GM11168 (cell line): ENCODE measurements around the gene HACL1.

Source experiments
- in situ Hi-C: fragments of 300-500 bp; cut with MboI; formaldehyde crosslinking; loops from one replicate; pipeline ENCODE4 v1.12.0; 2022; ENCODE audit warnings: low sequenced_read_pairs; ENCODE audit not compliant: unreplicated experiment

HACL1 gene

GRCh38 chr3:15601399-15602145, at the start of gene HACL1, which contains the start of gene BTD:
Gene HACL1 (minus strand): TSS chr3:15601569. CDS start chr3:15601463, 106 bp downstream.
Gene BTD (plus strand): TSS chr3:15601745. CDS start chr3:15635440, 33,695 bp downstream.
- in situ Hi-C loops = no loop called here

- in situ Hi-C loops = no loop called here
These were observed 48.5 kb upstream of the HACL1 start for GRCh38 chr3:15649858-15650257.

- in situ Hi-C loops = no loop called here
These were observed 48.0 kb upstream of the HACL1 start for GRCh38 chr3:15649341-15649740.

- in situ Hi-C loops = no loop called here
These were observed 46.3 kb upstream of the HACL1 start for GRCh38 chr3:15647611-15648167.

GRCh38 chr3:15646851-15647511, 45.6 kb upstream of the HACL1 start:
- in situ Hi-C loops = no loop called here

GRCh38 chr3:15645740-15646501, 44.6 kb upstream of the HACL1 start:
- in situ Hi-C loops = no loop called here

- in situ Hi-C loops = no loop called here
These were observed 43.9 kb upstream of the HACL1 start for GRCh38 chr3:15645246-15645645.

- in situ Hi-C loops = loop anchor here (10.0 kb wide), 1 partner anchor 166 kb away; no protein-coding TSS in a partner anchor
These were observed 37.5 kb upstream of the HACL1 start for GRCh38 chr3:15638891-15639262.

- in situ Hi-C loops = loop anchor here (10.0 kb wide), 1 partner anchor 166 kb away; no protein-coding TSS in a partner anchor
These were observed 37.0 kb upstream of the HACL1 start for GRCh38 chr3:15638193-15638890.

- in situ Hi-C loops = loop anchor here (10.0 kb wide), 1 partner anchor 167 kb away; no protein-coding TSS in a partner anchor
These were observed 36.0 kb upstream of the HACL1 start for GRCh38 chr3:15637131-15637951.

- in situ Hi-C loops = loop anchor here (10.0 kb wide), 1 partner anchor 169 kb away; no protein-coding TSS in a partner anchor
These were observed 34.8 kb upstream of the HACL1 start for GRCh38 chr3:15636028-15636709.

- in situ Hi-C loops = loop anchor here (10.0 kb wide), 1 partner anchor 170 kb away; no protein-coding TSS in a partner anchor
These were observed 33.8 kb upstream of the HACL1 start for GRCh38 chr3:15635121-15635661.

- in situ Hi-C loops = loop anchor here (10.0 kb wide), 1 partner anchor 170 kb away; no protein-coding TSS in a partner anchor
These were observed 33.3 kb upstream of the HACL1 start for GRCh38 chr3:15634671-15635070.

- in situ Hi-C loops = loop anchor here (10.0 kb wide), 1 partner anchor 171 kb away; no protein-coding TSS in a partner anchor
These were observed 32.6 kb upstream of the HACL1 start for GRCh38 chr3:15633766-15634598.

GRCh38 chr3:15633159-15633558, 31.8 kb upstream of the HACL1 start:
- in situ Hi-C loops = loop anchor here (10.0 kb wide), 1 partner anchor 172 kb away; no protein-coding TSS in a partner anchor

- in situ Hi-C loops = loop anchor here (10.0 kb wide), 1 partner anchor 173 kb away; no protein-coding TSS in a partner anchor
These were observed 30.8 kb upstream of the HACL1 start for GRCh38 chr3:15632212-15632580.
